ENCODE results near the gene FOXN4.

The FOXN4 gene

DNA sequence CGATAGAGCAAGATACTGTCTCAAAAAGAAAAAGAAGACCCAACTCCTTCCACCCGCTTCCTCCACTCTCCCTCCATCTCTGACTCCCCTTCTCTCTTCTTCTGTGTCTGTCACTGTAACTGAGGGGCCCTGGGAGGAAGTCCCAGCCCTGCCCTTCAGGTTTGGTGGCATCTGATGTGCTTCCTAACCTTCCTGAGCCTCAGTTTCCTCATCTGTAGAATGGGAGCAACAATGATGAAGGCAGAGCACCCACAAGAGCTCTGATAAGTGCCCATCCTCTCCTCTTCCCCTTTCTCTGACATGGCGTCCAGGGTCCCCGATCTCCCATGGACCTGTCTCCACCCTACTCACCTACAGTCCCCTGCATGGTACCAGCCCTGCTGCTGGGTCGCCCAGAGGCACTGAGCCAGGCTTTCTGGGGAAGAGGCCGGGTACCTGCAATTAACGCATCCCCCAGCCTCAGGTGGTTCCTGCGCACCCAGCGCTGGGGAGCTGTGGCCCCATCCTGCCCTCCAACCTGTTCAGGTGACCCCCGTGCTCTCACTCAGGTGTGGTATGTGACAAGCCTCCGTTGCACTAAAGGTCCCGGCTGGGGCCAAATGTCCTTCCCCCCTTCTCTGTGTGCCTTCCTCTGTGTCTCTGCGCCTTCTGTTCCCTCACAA is 13.2 kb downstream of the FOXN4 start:
- Histone ChIP-seq H3K9ac (ENCODE audit: low read depth, low read length) (no peak overlapping the region), H2AFZ (ENCODE audit: low read depth, low read length) (no peak overlapping the region)

GRCh38 chr12:109294286-109294796 is 14.7 kb downstream of the FOXN4 start:
- no peak overlapping the region for H3K4me2 ChIP-seq (ENCODE audit: insufficient read depth, low read length)
- no peaks in the 10 kb centered on the region for H3K4me1 ChIP-seq (ENCODE audit: insufficient read depth, low read length)
- no peak overlapping the region for H2AFZ ChIP-seq (ENCODE audit: low read depth, low read length)
- TF ChIP-seq EZH2 (IDR thresholded peaks at IDR 0.05; ENCODE audit: borderline replicate concordance, low read depth, low read length, severe bottlenecking) = no peak
- no peak for TF ChIP-seq CTCF (IDR thresholded peaks at IDR 0.05; ENCODE audit: borderline replicate concordance, extremely low read depth, low read length, poor library complexity, severe bottlenecking)
- H3K79me2 ChIP-seq (ENCODE audit: insufficient read depth, low read length) = no peaks in the 10 kb centered on the region
- no peaks in the 10 kb centered on the region for H3K36me3 ChIP-seq (ENCODE audit: insufficient read depth, low read length)
- DNase-seq (no peak), ATAC-seq (ENCODE audit: insufficient read depth, low read depth) (no peak)
- no peaks in the 10 kb centered on the region for H3K27me3 ChIP-seq (ENCODE audit: insufficient read depth, low read length, poor library complexity)
- no peak overlapping the region for H3K4me3 ChIP-seq (ENCODE audit: low read depth in 1 of 2, low read length in 2 of 2)
- no peak overlapping the region for H3K9ac ChIP-seq (ENCODE audit: low read depth, low read length)
- no peak overlapping the region for H3K27ac ChIP-seq (ENCODE audit: low read length)
- no peaks in the 10 kb centered on the region for H3K9me3 ChIP-seq (ENCODE audit: insufficient read depth, low read length, severe bottlenecking)
- H4K20me1 ChIP-seq (ENCODE audit: insufficient read depth, low read length) = no peaks in the 10 kb centered on the region

More for the DNA sequence above, 13.2 kb downstream of the FOXN4 start:
- no peaks in the 10 kb centered on the region for H4K20me1 ChIP-seq (ENCODE audit: insufficient read depth, low read length)
- H3K79me2 ChIP-seq (ENCODE audit: insufficient read depth, low read length) = no peaks in the 10 kb centered on the region
- H3K4me2 ChIP-seq (ENCODE audit: insufficient read depth, low read length) = no peak overlapping the region
- DNase-seq (no peak), ATAC-seq (ENCODE audit: insufficient read depth, low read depth) (no peak)
- H3K9me3 ChIP-seq (ENCODE audit: insufficient read depth, low read length, severe bottlenecking) = no peaks in the 10 kb centered on the region
- H3K4me1 ChIP-seq (ENCODE audit: insufficient read depth, low read length) = no peaks in the 10 kb centered on the region
- H3K27me3 ChIP-seq (ENCODE audit: insufficient read depth, low read length, poor library complexity) = no peaks in the 10 kb centered on the region
- no peak overlapping the region for H3K27ac ChIP-seq (ENCODE audit: low read length)
- no peaks in the 10 kb centered on the region for H3K36me3 ChIP-seq (ENCODE audit: insufficient read depth, low read length)
- no peak for TF ChIP-seq EZH2 (IDR thresholded peaks at IDR 0.05; ENCODE audit: borderline replicate concordance, low read depth, low read length, severe bottlenecking)
- no peak overlapping the region for H3K4me3 ChIP-seq (ENCODE audit: low read depth in 1 of 2, low read length in 2 of 2)

DNA sequence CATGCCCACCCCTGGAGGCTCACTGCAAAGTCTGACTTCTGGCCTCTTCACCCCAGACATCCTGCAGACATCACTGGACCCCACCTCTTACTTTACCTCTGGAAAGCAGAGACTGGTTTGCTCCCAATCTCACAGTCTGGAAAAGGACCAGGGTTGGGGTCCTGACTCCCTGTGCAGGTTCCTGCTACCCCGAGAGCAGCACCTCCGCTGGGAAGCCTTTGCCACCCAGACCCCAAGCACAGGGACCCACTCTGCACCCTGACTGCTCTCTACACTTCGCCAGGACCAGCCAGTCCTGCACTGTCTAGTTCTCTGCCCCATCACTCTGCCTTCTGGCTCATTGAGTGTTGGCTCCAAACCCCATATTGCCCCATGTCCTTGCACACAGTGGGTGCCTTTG is 16.0 kb downstream of the FOXN4 start:
- Histone ChIP-seq H3K27me3 (ENCODE audit: insufficient read depth, low read length, poor library complexity) (no peaks in the 10 kb centered on the region), H2AFZ (ENCODE audit: low read depth, low read length) (no peak overlapping the region), H3K4me1 (ENCODE audit: insufficient read depth, low read length) (no peaks in the 10 kb centered on the region), H3K9me3 (ENCODE audit: insufficient read depth, low read length, severe bottlenecking) (no peaks in the 10 kb centered on the region), H3K36me3 (ENCODE audit: insufficient read depth, low read length) (no peaks in the 10 kb centered on the region), H3K4me2 (ENCODE audit: insufficient read depth, low read length) (no peak overlapping the region), H3K79me2 (ENCODE audit: insufficient read depth, low read length) (no peaks in the 10 kb centered on the region), H4K20me1 (ENCODE audit: insufficient read depth, low read length) (no peaks in the 10 kb centered on the region), H3K27ac (ENCODE audit: low read length) (no peak overlapping the region), H3K4me3 (ENCODE audit: low read depth in 1 of 2, low read length in 2 of 2) (no peak overlapping the region), H3K9ac (ENCODE audit: low read depth, low read length) (no peak overlapping the region)
- ATAC-seq (ENCODE audit: insufficient read depth, low read depth) = no peak
- no peak for DNase-seq
- no peak for TF ChIP-seq EZH2 (IDR thresholded peaks at IDR 0.05; ENCODE audit: borderline replicate concordance, low read depth, low read length, severe bottlenecking)
- TF ChIP-seq CTCF (IDR thresholded peaks at IDR 0.05; ENCODE audit: borderline replicate concordance, extremely low read depth, low read length, poor library complexity, severe bottlenecking) = no peak

DNA sequence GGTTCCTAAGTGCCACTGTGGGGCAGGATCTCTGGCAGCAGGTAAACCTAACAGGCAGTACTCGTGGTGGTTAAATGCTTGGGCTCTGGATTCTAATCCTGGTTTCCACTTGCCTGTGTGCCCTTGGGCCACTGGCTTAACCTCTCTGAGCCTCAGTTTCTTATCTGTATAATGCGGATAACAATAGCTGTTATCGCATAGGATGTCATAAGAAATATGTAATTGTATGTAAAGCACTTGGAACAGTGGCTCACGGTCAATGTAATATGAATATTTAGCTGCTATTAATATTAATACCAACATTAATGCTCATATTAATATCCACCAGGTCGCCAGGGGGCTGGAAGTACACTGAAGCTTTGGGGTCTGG is 16.8 kb downstream of the FOXN4 start:
- TF ChIP-seq CTCF (IDR thresholded peaks at IDR 0.05; ENCODE audit: borderline replicate concordance, extremely low read depth, low read length, poor library complexity, severe bottlenecking) = no peak
- TF ChIP-seq EZH2 (IDR thresholded peaks at IDR 0.05; ENCODE audit: borderline replicate concordance, low read depth, low read length, severe bottlenecking) = no peak
- DNase-seq (no peak), ATAC-seq (ENCODE audit: insufficient read depth, low read depth) (no peak)
- Histone ChIP-seq H3K36me3 (ENCODE audit: insufficient read depth, low read length) (no peaks in the 10 kb centered on the region), H2AFZ (ENCODE audit: low read depth, low read length) (no peak overlapping the region), H3K4me1 (ENCODE audit: insufficient read depth, low read length) (no peaks in the 10 kb centered on the region), H3K9ac (ENCODE audit: low read depth, low read length) (no peak overlapping the region), H3K9me3 (ENCODE audit: insufficient read depth, low read length, severe bottlenecking) (no peaks in the 10 kb centered on the region), H3K4me2 (ENCODE audit: insufficient read depth, low read length) (no peak overlapping the region), H4K20me1 (ENCODE audit: insufficient read depth, low read length) (no peaks in the 10 kb centered on the region), H3K4me3 (ENCODE audit: low read depth in 1 of 2, low read length in 2 of 2) (no peak overlapping the region), H3K27me3 (ENCODE audit: insufficient read depth, low read length, poor library complexity) (no peaks in the 10 kb centered on the region), H3K27ac (ENCODE audit: low read length) (no peak overlapping the region), H3K79me2 (ENCODE audit: insufficient read depth, low read length) (no peaks in the 10 kb centered on the region)
